Hematopoietic multipotent progenitor cell treated with erythropoietin and hydrocortisone succinate and interleukin-3 and kit ligand, for 15 days (in vitro differentiated cells): ENCODE results near the gene ASPM.

Experiments
- DNase-seq: peaks from one replicate; pipeline ENCODE4 v3.0.0-alpha.2; 2015; ENCODE audit warnings: low spot score

ASPM gene

DNA sequence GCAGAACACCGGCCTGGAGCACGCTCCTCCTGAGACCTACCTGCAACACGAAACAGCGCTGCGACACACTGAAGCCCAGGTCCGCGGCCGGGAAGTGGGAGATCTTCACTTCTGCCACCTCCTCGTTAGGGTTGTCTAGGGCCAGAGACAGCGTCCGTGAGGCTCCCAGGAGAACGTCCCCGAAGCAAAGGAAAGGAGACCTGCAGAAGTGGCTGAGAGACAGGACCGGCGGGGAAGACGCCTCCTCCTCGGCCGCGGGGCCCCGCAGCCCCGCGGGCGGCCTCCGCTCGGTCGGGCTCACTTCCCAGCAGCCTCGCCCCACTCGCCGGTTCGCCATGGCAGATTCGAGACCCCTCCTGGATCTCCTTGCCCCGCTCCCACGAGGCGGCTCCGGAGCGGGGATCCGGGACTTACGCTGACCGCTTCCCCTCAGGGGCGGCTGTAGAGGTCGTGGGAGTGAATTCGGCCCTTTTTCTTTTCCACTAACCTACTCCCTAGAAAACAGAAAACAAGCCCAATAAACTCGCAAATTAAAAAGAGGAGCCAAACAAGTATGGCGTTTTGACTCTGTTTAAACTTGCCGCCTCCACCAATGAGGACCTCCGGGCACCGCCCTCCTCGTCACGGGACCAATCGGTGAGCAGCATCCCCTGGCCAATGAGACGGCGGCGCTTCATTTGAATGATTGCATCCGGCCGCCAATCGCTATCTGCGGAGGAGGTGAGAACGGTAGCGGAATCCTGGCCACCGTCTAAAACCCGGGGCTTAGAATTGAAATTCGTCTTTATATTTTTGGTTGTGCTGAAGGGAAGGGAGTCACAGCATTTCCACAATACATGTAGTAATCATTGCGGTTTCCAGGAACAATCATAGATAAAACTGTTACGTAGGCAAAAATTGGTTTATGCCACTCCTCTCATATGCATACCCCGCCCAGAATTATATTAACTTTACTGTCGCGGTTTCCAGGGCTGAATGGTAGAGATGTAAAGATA, at the start of gene ASPM:
Gene ASPM (minus strand): TSS at position 569 of the 995 bp plus-strand sequence. CDS start 232 bp downstream, at position 337.
- DNase-seq, result peak; percentile 95

DNA sequence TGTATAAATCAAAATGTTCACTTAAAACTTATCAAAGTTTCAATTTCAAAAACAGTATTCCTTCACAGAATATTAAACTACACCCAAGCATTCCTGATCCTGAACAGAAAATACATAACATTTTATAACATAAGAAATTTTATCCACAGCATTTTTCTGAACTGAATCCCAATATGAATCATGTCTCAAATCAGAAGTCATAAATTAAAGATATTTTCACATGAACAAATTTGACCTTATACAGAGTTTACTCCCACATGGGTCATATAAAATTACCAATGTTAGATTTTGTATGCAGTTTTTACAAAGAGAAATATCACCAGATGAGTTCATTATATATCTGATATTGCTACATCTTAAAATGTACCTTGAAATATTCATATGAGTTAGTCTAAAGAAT, 48.6 kb upstream of the ASPM start:
- DNase-seq, result no peak

DNA sequence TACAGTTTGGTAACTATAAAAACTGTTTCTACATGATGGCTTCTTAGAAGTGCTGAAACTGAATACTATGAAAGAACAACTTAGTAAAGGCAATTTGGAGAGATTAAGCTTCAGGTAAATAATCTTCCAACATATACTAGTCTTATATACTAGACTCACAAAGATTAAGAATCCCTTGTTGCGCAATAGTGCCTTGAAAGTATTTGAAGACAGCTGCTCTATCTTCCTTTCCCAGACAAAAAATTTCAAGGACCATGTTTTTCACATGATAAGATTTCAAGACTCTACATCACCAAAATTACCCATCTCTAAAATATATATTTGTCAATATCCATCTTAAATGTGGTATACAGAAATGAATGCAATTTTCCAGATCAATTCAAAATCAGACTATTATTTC, 37.7 kb upstream of the ASPM start:
- no peak for DNase-seq

DNA sequence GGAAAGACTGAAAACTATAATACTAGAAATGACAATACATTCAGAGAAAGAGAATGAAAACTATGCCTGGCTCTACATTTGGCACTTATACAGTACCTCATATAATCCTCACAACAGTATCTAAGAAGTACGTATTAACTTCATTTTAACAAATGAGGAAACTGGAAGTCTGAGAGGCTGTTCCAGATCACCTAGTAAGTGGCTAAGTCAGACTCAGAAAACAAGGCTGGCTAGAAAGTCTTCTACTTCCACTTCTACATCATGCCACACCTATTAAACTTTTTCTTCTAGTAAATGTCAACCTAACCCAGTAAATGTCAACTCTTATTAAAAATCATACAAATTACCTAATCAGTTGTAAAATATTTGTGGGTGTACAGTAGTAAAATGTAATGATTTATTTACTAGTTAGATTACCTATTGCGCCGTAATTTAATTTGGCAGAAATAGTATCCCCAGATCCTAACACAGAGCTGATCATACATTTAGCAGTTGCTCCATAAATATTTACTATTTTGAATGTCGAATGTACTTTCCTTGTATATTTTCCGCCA, 36.8 kb upstream of the ASPM start:
- DNase-seq, result no peak

DNA sequence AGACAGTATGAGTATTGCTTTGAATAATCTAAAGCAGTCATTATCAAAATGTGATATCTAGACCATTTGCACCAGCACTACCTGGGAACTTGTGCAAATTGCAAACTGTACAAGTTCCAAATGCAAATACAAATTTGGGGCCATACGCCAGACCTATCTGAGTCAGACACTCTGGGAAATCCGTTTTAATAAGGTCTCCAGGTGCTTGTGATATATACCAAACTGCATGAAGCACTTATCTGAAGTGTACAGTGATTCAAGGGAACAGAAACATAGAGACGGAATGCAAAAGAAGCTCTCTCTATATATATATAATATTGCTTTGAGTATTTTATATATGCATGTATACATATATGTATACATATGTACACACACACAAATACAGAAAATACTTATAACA, 36.2 kb upstream of the ASPM start:
- no peak for DNase-seq

GRCh38 chr1:197181982-197182381, 35.5 kb upstream of the ASPM start:
- DNase-seq, result no peak

DNA sequence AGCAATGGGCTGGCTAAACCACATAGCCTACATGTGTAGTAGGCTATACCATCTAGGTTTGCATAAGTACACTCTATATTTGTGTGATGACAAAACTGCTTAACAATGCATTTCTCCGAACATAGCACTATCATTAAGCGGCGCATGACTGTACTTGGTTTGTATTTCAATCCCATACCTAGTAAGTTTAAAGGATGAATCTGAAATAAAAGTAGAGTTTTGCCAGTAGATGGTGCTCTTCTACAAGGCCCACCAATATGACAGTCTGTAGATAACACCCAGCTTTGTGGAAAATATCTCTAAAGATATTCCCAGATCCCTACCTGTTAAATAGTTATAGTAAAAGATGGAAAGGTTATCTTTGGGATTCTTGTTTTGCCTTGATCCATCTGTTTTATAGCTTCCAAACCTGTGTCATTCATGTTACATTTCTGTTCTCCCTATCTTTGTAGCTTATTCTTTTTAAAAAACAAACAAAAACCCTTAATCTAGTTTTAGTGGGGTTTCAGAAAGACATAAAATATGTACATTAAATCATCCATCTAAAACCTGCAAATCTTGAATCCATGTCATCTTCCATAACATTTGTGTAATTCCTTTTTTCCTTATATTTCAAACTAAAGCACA, 33.9 kb upstream of the ASPM start:
- DNase-seq, result peak; percentile 37

GRCh38 chr1:197178998-197179397, 32.5 kb upstream of the ASPM start:
- peak; percentile 57 for DNase-seq

DNA sequence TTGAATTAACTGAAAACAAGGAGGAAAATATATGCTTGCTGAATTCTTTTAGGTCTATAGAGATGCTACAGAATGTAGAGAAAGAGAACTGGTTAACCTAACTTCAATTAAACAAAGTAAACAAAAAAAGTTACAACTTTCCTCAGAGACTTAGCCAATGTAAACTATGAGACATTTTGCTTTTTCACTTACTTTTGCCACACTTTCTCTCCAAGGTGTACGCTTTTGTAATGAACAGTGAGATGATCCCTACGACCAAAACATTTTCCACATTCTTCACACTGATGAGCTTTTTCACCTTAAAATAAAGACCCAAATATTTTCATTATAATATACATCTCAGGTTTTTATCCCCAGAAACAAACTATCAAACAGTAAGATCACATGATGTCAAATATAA, 28.3 kb upstream of the ASPM start:
- DNase-seq, result no peak

- no peak for DNase-seq
Measured at GRCh38 chr1:197173571-197174507, 27.4 kb upstream of the ASPM start.

DNA sequence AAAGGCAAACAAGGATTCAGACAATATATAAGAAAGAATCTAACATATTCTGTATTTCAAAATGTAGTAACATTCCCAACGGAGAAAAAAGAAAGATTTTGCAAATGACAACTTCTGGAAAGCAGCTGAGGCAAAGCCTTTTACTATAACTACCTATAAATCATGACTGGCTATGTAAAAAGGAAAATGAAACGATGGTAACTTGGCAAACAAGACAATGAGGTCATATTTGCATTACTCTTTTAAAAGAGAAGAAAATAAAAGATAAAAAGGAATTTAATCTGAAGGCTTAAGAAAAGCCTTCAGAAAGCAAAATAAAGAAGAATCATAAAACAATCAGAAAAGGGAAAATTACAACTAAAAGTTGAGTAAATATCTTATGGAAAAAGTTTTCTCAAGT, 25.1 kb upstream of the ASPM start:
- DNase-seq, result no peak

DNA sequence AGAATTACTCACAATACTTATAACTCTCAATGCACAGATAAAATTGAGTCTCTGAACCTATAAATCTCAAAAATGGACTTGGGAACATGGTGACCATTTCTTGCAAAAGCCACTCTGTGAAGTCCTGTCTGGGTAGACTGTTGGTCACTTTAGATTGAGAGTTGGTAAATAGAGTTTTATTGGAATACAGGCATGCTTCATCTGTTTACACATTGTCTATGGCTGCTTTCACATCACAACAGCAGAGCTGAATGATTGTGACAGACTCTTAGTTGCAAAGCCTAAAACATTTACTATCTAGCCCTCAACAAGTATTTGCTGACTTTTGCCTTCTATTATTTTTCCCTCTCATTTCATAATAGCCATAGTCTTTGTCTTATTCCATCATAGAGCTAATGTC, 24.1 kb upstream of the ASPM start:
- no peak for DNase-seq

DNA sequence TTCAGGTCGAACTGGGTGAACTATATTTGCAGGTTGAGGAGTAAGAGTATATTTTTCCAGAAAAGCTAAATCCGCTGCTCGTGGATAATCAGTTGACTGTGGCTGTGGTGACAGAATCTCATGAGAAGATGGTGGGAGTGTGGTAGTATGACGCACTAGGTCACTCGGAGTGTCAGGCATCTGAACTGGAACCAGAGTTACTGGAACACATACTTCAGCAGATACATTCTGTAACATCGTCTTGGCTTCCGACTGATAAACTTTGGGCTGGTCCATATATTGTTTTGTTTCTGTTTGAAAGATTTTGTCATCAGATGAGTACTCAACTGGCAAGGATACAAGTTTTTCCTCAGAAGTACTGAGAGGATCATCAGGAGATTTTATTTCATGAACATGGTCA, 13.0 kb upstream of the ASPM start:
- DNase-seq, result no peak

DNA sequence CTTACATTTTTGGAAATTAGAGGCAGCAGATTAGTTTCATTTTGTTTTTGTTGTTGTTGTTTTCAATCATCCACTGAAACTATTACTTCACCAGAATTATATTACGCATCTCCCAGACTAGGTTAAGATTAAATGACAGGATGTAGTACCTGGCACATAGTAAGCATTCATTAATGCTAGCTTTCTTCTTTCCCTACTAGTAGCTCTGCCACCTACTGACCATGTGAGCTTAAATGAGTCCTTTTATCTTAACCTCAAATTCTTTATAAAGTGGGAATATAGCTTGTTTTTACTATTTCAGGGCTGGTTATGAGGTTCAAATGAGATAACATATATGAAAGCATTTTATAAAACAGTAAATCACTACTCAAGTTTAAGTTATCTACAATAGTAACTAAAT, 10.2 kb upstream of the ASPM start:
- no peak for DNase-seq

DNA sequence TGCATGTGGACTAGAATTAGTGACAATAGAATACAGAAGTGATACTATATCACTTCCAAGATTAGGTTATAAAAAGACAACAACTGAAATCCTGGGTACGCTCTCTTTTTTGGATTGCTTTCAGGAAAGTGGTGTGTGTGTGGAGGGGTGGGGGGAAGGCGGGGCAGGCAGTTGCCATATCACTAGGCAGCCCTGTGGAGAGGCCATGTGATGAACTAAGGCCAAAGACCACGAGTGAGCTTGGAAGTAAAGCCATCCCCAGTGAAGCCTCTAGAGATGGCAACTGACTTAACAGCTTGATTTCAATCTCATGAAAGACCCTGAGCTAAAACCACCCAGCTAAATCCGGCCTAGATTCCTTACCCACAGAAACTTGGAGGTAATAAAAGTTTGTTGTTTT, 6.2 kb upstream of the ASPM start:
- DNase-seq, result no peak

DNA sequence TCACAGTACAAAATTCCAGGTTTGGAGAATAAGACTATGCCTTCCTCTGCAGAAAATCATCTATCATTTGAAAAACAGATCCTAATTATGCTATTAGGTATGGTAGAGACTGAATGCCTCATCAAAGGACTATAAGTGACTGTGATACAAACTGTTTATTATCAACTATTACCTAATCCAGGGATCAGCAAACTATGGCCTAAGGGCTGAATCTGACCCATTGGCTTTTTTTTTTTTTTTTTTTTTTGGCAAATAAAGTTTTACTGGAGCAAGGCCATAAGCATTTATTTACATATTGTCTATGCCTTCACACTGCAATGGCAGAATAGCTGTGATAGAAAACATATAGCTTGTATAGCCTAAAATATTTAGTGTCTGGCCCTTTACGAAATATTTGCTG, 4.7 kb upstream of the ASPM start:
- DNase-seq, result no peak

DNA sequence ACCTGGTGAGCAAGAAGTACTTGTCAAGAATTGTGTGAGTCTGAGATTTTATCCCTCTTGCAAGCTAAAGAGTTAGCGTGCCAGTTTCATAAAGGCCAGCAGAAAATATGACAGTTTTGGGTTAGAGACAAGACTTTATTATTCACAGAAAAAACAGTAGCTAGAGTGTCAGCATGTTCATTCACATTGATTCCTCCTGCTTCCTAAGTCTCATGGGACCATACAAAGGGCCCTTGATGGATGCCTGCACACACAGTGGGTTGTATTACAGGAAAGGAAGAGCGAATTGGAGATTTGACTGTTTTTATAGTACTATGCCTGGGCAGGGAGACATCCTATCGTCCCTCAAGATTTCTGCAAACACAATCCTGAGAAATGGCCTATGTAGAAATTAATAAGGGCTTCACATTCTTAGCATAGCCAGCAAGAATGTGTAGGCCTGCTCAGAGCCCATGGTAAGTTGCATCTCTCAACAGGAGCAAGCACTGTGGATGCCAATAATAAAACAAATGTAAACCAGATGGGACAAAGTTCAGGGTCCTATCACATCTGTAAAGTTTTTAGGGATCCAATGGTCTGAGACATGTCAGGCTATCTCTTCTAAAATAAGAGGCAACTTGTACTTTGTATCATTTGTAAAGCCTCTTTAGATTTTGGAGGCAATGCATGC, 4.0 kb upstream of the ASPM start:
- no peak for DNase-seq

DNA sequence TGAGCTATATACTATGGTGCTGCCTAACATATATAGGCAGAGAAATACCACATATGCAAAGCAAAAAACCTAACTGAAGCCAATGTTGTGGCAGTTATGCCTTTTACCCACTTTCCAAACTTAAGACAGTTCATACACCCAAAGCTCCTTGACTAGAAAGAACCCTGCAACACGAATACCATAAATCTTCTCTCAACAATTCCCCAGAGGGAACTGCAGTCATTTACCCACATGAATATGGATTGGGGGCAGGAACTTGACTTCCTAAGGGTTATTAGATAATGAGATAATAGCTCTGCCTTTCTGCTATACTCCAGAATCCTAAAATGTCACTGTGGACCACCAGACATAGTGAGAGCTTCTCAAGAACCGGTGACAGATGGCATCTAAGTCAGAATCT, 2.9 kb upstream of the ASPM start:
- no peak for DNase-seq

DNA sequence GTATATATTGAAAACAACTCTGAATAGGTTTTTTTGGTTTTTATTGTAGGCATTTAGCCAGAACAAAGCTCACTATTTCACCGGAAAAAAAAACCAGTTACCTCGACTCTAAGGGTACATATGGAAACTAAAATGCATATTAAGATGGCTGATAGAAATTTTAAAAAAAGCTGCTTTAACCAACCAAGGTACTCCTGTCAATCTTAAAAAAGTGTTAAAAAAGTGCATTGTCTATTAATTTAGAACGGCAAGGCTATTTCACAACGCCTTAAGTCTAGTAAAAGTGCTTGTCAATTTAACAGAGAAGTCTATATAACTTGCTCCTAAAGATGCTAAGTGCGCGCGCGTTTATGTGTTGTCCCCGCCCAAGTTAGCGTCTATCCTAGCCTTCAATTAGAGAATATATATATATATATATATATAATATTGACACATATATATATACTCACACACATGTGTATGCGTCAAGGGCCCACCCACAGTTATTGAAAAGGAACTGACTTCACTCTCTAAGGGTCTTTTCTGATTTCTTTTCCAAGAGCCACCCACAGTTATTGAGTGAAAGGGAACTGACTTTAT, 934 bp downstream of the ASPM start:
- peak; percentile 25 for DNase-seq

- peak; percentile 9 for DNase-seq
Measured at GRCh38 chr1:197144570-197145325, 1.7 kb downstream of the ASPM start.
